H4 (cell line): ENCODE results near the gene RNF20. TPM values are rescaled to one million over a fixed set of nuclear protein-coding genes. Genes with fewer than 3 reads are reported as not detected.
"Not testable (repeated sequence)": the region's sequence is repeated elsewhere in the genome, so short reads cannot be mapped to it uniquely, and the experiment has no call there.

Experiments used
- DNase-seq: peaks from one replicate; pipeline ENCODE4 v3.0.0-alpha.2; 2015; ENCODE audit warnings: low spot score
- total RNA-seq: library from RNA; depleted of rRNA; stranded (reverse); fragments of >200 nt; shearing (Covaris generic); gene quantifications from 2 replicates; pipeline ENCODE4 v1.2.3, GENCODE V29; 2014

RNF20 gene
- total RNA-seq, 1 experiment from 2014 or later, result 27.5 TPM

DNA sequence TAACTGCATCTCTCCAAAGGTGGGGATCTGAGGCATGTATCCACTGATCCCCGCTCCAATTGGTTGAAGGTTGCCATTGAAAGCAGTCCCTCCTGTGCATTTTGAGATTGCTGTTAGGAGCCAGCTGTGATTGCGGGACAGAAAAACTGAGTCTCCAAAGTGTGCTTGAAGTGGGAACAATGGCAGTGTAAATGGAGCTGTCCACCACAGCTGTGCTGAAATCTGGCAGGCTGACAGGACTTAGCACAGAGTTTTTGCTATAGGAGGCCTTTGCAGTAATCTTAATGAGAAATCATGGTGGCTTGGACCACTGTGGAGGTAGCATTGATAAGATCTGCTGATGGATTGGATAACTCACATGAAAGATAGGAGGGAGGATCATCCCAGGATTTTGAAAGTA is 3.3 kb downstream of the RNF20 start:
- DNase-seq, result no peak

DNA sequence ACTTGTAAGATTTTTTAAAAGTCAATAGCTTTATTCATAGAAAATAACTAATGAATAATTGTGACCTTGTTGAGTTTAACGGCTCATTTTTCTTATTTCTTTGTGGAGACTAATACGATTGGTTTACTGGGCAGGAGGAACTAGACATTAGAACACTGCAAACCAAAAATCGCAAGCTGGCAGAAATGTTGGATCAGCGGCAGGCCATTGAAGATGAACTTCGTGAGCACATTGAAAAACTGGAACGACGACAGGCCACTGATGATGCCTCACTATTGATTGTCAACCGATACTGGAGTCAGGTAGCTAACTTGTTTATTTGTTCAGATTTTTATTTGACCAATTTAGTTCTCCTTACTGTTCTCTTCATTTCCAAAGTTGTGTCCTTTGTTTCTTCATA is 6.4 kb downstream of the RNF20 start:
- no peak for DNase-seq

DNA sequence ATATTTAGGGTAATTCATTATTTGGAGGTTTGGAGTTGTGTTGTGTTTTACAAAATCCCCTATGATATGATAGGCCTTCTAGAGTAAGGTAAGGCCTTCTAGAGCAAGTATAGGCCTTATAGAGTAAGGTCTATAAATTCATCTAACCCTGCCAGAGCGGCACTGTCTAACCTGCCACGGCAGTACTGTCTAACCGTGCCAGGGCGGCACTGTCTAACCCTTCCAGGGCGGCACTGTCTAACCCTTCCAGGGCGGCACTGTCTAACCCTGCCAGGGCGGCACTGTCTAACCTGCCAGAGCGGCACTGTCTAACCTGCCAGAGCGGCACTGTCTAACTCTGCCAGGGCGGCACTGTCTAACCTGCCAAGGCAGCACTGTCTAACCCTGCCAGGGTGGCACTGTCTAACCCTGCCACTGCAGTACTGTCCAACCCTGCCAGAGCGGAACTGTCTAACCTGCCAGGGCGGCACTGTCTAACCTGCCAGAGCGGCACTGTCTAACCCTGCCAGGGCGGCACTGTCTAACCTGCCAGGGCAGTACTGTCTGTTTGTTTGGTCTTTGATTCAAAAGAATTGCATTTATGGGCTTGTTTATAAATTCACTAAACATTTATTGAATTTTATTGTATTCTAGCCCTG is 9.6 kb downstream of the RNF20 start:
- no peak for DNase-seq

DNA sequence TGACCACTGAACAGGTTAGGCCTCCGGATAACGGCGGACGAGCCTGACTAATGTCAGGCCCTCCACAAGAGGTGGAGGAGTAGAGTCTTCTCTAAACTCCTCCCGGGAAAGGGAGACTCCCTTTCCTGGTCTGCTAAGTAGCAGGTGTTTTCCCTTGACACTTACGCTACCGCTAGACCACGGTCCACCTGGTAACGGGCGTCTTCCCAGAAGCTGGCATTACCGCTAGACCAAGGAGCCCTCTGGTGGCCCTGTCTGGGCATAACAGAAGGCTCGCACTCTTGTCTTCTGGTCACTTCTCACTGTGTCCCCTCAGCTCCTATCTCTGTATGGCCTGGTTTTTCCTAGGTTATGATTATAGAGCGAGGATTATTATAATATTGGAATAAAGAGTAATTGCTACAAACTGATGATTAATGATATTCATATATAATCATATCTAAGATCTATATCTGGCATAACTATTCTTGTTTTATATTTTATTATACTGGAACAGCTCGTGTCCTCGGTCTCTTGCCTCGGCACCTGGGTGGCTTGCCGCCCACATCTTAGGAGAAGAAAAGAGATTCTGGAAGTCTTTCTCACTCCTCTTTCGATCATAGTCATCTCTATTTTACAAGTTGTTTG is 15.9 kb downstream of the RNF20 start:
- DNase-seq, result not testable (repeated sequence)

DNA sequence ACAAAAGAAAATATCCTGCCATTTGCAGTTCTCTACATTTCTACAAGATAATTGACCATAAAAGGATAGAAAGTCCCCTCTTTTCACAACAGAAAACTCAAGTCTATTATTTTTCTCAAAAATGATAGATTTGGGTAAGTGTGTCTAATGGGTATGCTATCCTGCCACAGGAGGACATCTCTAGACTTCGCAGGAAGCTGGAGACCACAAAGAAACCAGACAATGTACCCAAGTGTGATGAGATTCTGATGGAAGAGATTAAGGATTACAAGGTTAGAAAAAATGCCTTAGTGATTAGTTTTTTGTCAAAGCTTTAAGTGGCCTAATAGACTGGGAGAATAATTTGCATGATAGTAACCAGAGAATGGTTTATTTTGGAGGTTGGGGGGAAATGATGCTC is 28.1 kb downstream of the RNF20 start:
- no peak for DNase-seq

DNA sequence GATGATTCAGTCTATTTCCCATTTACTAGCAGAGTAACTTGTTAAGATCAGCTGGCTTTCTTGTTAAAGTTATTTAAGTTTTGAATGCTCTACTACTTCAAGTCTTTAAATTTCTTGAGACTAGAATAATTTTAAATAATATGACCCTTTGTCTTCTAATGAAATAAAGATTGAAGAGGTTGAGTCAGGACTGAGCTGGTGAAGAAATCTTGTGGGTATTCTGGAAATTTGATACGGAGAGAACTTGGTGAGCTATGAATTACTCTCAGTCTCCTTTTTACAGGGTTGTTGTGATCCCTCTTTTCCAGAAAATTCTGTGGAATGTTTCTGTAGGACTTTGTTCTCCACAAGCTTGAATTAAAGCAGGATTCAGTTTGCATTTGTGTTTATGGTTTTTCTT is 29.3 kb downstream of the RNF20 start:
- no peak for DNase-seq

DNA sequence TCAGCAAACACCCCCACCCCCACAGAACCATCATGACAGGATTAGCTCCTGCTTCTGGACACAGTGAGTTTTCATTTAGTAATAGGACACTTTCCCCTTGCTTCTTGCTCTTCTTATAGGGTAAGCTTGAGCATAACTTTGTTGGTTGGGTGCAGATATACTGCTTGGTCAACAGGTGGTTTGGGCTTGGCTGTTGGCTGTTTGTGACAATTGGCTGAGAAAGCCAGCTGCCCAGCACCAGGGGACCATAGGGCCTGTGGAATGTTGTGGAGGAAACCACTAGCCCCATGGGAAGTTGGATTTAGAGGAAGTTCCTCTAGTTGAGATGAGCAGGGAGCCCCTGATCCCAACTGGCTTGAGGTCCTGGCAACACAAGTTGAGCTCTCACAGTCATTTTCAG is 30.6 kb downstream of the RNF20 start:
- no peak for DNase-seq

DNA sequence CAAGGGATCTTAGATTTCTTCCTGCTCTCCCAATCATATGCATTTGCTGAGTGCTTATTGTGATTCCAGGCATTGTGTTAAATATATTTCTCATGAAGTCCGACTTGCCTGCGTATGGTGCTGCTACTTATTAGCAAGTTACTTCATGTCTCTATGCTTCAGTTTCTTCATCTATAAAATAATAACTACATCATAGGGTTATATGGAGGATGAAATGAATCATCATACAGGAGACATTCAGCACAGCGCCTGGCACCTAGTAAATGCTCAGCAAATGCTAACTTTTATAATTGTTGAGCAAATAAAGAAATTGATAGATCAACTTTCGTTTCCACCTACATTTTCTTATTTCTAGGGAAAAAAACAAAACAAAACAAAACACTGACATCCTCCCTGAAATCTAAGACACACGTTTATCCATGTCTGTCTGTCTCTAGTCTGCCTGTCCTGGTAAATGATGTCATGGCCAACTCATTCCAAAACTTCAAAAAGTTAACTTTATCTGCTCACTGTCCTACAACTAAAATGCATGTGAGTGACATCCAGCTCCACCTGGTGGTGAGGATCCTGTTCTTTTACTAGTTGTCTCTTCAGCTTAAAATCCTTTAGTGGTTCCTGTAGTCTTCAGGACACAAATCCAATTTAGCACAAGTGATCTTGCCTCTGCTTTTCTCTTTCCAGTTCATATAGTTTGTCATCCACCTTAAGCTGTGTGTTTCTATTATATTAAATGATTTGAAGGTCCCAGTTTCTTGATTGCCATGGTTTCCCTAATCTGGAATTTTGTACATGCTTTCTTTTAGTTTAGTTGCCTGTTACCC is 33.5 kb downstream of the RNF20 start:
- peak; percentile 13 for DNase-seq

DNA sequence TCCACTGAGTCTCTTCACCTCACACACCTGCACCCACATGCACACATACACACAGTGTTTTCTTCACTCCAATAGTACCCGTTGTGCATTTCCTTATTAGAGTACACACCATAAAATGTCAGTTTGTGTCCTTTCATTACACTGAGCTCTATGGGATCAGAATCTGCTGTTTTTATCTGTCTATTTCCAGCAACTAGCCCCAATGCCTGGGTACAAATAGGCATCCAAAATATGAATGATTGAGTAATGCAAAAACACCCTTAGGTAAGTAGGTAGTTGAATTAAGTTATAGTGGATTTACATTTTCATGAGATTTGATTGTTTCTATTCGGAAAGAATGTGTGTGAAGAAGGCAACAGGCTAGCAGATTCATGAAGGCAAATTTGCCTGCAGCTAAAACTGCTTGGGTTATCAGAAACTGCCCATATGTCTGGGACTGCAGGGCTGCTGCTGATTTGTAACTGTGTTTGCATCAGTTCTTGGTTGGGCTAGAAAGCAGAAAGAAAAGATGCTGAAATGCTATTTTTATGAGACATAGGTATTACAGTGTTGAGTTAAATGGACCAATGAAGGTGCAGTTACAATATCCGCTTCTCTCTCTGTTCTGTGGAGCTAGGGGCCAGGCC is 34.2 kb downstream of the RNF20 start:
- no peak for DNase-seq

DNA sequence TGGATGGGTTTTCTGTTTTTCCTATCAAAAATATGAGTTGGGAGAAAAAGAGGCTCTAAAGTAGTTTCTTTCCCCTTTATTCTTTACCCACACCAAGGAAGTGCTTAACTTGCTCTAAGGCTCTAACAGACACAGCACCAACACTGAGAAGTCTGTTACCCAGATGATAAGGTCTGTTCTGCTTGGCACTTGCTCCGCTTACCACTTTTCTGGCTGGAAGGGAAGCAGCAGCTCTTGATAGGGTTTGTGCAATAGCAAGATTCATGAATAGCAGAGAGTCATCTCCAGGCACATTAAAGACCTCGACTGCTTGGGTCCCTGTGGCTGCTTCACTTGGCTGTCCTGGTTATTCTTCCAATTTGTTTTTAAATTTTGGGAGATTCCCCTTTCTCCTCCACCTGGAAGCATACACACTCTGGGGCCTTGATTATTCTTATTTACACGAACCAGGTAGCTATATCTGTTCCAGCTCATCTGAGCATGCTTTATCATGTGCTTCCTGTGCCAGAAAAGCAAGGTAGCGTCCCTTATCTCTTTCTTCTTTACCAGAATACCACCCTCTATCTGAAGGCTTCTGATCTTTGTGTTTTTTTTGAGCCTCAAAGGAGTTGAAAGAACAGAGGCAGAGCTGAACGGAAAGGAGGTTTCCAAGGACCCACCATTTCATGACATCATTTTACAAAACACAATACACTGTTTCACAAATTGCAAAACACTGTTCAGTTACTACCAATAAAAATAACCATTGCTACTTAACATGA is 36.3 kb downstream of the RNF20 start:
- DNase-seq, result no peak

DNA sequence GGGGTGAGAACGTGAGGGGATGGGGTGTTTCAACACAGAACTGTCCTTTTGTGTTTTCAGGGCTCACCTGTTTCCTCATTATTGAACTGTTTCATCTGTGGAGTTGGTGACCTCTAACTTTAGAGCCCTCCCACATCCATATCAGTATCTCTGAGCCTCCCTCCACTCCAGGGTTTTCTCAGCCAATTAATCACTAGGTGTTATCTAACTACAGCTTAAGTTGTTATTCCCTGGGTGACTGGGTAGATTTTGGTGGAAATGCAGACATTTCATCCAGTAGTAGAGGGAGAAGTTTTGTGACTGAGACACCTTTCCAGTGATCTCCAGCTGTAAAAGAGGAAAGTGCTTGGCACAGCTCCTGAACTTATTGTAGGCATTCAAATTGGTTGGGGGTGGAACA is 37.5 kb downstream of the RNF20 start:
- no peak for DNase-seq

DNA sequence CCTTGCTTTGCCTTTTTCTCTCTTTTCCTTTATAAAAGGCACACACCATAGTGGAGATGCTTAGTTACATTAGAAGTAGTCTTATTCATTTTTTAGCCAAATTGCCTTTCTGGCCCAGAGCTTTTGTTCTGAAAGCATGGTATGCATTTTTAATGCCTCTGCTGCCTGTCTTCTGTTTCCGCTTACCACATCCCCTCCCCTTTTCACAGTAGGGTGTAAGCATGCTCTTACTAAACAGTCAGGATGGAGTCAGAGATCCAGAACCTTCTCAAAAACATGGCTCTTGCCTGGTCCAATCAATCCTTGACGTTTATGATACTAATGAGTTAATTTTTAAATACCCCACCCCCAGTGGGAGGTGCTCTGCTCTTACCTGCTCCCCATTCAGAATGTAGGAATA is 38.7 kb downstream of the RNF20 start:
- DNase-seq, result no peak

DNA sequence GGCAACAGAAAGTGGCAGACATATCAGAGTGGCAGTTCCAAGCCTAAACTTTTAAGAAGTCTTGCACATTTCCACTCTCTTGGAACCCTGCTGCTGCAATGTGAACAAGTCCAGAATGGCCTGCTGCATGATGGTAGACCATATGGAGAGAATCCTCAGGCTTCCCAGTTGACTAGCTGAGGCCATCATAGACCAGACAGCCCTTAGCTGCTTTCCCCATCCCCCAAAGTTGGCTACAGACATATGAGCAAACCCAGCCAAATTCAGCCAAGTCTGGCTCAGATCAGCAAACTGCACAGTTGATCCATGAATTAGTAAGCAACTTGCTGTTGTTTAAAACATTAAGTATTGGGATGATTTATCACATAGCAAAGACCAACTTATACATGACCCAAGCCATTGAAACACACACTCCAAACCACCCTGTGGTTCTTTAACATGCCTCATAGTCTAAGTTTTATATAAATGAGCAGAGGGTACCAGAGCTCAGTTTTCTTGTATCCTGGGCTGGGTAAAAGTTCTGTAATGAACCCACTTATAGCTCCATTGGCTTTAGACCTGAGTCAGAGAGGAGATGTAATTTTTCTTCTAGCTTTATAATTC is 41.2 kb downstream of the RNF20 start:
- DNase-seq, result no peak

DNA sequence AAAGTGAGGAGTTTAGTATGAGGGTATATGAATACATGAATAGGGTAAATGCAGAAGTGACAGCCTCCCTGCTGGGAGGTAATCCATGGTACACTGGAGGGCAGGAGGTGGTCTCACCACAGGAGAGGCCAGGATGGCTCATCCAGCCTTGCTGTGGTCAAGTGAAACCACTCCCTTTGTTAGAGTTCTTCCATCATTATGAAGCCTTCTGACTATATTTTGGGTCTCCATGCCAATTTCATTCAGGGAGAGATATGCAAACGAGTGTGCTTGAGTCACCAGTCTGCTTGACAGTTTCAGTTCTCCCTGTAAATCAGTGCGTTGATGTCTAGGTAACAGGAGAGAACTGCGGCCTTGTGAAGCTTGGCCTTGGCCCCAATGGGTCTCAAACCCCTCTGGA is 44.7 kb downstream of the RNF20 start:
- no peak for DNase-seq

DNA sequence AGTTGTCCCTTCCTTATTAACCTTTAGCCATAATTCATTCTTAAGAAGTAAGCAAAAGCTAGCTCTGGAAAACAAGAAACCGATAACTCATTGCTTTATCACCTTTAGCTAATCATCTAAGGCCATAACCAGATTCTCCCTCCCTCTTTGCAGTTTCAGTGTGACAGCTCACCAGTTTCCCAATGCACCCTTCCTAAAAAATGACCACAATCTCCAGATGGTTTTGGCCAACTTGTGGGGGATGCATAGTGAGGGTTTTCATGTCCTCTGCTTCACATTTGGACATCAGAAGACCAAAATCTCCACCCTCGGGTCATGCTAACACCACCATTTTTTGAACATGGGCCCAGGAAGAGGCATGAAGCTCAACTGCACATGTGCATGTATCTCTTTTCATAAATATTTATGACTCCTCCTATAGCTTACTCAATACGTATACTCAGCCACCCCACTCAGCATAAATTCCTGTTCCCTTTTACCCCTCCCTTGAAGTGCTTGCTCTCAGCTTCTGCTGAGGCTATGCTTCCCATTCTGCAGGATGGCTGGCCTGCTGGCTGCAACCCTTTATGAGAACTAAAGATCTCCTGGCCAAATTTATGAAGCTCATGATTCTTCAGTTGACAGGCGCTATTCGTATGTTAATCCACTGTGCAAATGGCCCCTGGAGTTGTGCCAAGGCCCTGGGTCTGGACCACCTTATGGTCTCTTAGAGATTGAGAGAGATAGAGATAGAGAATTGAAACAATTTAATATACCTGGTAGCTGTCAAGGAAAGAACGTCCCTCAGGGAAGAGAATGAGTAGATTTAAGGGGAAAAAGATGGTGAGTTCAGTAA is 46.3 kb downstream of the RNF20 start:
- no peak for DNase-seq

DNA sequence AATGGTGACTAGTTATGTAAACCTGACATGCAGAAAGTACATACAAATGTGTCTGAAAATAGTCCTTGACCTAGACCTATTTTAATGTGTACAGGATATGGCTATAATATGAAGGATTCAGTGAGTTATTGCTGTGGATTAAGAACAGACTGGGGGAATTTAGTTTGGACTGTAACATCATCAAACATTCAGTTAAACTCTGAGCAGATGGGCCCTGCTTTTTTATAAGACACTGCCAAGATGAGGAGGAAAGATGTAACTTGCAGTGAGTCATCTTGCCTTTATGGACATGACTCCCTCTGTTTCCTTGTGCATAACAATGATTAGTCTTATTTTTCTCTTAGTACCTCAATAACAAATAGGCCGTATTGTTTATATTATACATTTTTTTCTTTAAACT is 48.9 kb downstream of the RNF20 start:
- DNase-seq, result no peak

DNA sequence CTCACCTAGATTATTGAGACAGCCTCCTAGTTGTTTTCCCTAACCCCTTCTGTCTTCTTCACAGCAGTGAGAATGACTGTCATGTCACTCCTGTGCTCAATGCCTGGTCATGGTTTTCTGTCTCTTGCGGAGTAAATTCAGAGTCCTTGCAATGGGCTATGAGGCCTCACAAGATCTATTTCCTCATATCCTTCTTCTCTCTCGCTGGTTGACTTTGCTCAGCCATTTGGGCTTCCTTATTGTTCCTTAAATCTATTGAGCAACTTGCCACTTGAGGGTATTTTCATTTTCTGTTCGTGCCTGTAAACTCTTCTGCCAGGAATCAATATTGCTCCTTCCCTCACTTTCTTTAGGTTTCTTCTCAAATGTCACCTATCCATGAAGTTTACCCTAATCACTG is 52.1 kb downstream of the RNF20 start:
- DNase-seq, result no peak

DNA sequence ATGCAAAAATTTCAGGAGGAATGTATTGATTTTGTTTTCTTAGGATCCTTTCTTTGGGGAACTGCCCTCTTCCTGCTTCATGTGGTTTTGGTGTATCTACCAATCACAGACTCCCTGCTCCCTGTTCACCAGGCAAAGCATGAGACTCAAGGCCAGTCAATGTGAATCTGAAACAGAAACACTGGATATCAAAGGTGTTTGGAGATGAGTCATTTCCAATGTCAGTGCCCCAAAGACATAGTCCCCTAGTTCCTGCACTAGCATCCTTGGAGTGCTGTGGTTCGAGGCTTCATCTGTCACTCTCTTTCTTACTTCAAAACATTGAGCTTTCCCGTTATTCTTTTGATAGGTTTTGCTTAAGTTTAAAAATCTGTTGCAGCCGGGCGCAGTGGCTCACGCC is 53.0 kb downstream of the RNF20 start:
- DNase-seq, result no peak

DNA sequence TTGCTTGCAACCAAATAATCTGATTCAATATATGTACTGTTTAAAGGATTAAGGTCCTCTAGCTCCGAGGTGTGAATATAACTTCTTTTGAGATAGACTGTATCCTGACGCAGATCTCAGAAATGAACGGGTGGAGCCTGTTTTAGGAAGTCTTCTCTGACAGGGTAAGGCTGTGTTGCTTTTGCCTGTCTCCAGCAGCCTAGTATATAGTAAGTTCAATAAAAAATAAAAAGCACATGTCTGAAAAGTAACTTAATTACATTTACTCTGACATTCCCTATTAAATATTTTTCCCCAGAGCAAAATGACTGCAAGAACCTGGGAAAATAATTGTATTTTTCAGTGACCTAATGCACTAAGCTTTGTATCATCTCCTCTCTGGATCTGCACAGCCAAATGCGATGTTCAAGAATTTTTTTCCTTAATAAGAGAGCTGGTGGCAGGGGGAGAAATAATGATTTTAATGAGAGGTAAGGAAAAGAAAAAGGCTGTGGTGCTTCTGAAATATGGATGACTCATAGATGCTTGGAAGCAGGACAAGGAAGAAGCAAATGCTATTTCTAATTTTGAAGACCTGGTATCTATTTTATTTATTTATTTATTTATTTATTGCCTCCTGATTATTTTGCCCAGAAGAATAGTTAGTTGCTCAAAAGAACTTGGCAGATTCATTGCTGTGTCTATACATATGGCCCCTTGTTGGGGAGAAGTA is 53.8 kb downstream of the RNF20 start:
- no peak for DNase-seq

DNA sequence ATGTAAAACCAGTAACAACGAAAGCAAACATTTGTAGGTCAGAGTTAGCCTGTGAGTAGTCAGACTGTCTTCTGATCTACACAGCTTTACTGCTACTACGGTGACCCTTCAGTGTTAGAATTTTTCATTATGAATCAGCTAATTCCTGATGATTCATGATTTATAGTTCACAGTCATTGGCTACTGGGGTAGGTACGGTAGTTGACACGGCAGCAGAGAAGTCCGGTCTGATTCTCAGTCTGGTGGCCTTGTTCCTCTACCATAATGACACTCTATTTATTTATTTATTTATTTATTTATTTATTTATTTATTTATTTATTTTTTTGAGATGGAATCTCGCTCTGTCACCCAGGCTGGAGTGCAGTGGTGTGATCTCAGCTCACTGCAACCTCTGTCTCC is 56.4 kb downstream of the RNF20 start:
- peak; percentile 17 for DNase-seq
